ENCODE measurements around the gene ARHGAP15. TPM values are rescaled to one million over a fixed set of nuclear protein-coding genes. Genes with fewer than 3 reads are reported as not detected.

Gene ARHGAP15
- total RNA-seq, 1 donor from 2014 or later, result 7.0 TPM

DNA sequence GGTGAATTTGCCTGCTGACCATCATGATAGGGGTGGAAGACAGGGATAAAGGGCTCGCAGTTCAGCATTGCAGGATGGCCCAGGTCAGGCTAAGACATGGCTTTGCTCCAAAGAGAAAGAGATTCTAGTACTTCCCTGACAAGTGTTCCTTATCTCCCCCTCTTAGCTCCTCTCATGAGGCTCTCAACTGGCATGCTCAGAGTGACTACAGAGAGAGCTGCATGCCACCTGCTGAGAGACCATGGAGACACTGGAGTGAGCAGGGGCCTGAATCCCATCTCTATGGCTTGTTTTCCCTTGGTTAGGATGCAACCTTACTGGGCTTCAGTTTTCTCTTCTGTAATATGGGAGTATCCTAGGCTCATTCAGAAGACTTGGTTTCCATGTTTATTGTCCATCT lies 94.3 kb downstream of the ARHGAP15 start:
- TF ChIP-seq, protein P1, sequence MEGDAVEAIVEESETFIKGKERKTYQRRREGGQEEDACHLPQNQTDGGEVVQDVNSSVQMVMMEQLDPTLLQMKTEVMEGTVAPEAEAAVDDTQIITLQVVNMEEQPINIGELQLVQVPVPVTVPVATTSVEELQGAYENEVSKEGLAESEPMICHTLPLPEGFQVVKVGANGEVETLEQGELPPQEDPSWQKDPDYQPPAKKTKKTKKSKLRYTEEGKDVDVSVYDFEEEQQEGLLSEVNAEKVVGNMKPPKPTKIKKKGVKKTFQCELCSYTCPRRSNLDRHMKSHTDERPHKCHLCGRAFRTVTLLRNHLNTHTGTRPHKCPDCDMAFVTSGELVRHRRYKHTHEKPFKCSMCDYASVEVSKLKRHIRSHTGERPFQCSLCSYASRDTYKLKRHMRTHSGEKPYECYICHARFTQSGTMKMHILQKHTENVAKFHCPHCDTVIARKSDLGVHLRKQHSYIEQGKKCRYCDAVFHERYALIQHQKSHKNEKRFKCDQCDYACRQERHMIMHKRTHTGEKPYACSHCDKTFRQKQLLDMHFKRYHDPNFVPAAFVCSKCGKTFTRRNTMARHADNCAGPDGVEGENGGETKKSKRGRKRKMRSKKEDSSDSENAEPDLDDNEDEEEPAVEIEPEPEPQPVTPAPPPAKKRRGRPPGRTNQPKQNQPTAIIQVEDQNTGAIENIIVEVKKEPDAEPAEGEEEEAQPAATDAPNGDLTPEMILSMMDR (IDR thresholded peaks at IDR 0.05; ENCODE audit: borderline replicate concordance), result no peak
- no peaks in the 10 kb centered on the region for H3K27me3 ChIP-seq (ENCODE audit: low read depth)
- H3K4me1 ChIP-seq, result no peaks in the 10 kb centered on the region
- H3K4me3 ChIP-seq, result no peak overlapping the region
- intact Hi-C loops (cut with micrococcal nuclease), result no loop called here
- no peaks in the 10 kb centered on the region for H3K9me3 ChIP-seq (replicated peaks)
- no peak overlapping the region for H3K27ac ChIP-seq (replicated peaks)
- H3K36me3 ChIP-seq, result no peaks in the 10 kb centered on the region
- DNase-seq, result no peak

DNA sequence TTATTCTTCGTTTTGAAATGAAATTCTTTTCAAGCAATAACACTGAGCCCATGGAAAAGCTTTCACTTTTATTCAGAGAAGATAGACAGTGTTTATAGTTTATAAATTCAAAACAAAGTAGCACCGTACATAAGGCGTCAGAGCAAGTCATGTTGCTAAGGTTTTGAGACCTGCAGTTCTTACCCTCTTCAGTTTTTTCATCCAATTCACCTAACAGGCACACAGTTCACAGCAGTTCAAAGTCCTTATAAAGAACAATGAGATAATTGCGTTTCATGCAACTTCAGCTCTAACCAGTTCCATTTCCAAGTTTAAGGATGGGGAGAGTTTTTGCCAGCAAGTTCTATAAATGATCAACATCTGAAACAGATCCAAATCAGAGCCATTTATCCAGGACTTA lies 96.7 kb downstream of the ARHGAP15 start:
- H3K27ac ChIP-seq (replicated peaks), result no peak overlapping the region
- no peaks in the 10 kb centered on the region for H3K36me3 ChIP-seq
- intact Hi-C loops (cut with micrococcal nuclease), result no loop called here
- H3K9me3 ChIP-seq (replicated peaks), result no peaks in the 10 kb centered on the region
- DNase-seq, result no peak
- H3K4me3 ChIP-seq, result no peak overlapping the region
- TF ChIP-seq, protein P1 (IDR thresholded peaks at IDR 0.05; ENCODE audit: borderline replicate concordance), result no peak
- H3K27me3 ChIP-seq (ENCODE audit: low read depth), result no peaks in the 10 kb centered on the region
- H3K4me1 ChIP-seq, result no peaks in the 10 kb centered on the region

GRCh38 chr2:143226714-143227541 lies 97.7 kb downstream of the ARHGAP15 start:
- intact Hi-C loops (cut with micrococcal nuclease), result no loop called here
- H3K27ac ChIP-seq (replicated peaks), result no peak overlapping the region
- H3K27me3 ChIP-seq (ENCODE audit: low read depth), result no peaks in the 10 kb centered on the region
- no peaks in the 10 kb centered on the region for H3K36me3 ChIP-seq
- H3K9me3 ChIP-seq (replicated peaks), result peaks cover 7% of the 10 kb centered on the region
- DNase-seq, result no peak
- TF ChIP-seq, protein P1 (IDR thresholded peaks at IDR 0.05; ENCODE audit: borderline replicate concordance), result no peak
- H3K4me1 ChIP-seq, result no peaks in the 10 kb centered on the region
- no peak overlapping the region for H3K4me3 ChIP-seq

DNA sequence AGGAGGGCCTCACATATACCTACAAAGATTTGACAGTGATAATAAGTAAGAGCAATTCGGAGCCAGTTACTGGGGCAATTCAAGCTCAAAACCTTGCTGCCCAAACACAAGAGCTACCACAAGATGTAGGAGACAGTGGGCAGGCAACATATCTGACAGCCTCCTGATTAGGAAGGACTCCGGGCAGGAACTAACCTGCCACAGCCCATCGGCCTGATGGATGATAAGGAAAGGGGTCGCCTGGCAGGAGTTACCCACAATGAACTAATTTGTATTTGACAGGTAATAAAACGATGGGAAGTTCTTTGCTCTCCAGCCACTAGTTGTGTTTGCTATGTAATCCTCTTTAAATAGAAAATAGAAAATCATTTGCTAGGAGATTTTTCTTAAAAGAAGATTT lies 100.2 kb downstream of the ARHGAP15 start:
- Histone ChIP-seq H3K4me1 (no peaks in the 10 kb centered on the region), H3K9me3 (replicated peaks) (peaks cover 30% of the 10 kb centered on the region), H3K36me3 (peaks cover 6% of the 10 kb centered on the region), H3K4me3 (no peak overlapping the region), H3K27me3 (ENCODE audit: low read depth) (no peaks in the 10 kb centered on the region), H3K27ac (replicated peaks) (no peak overlapping the region)
- TF ChIP-seq, protein P1 (IDR thresholded peaks at IDR 0.05; ENCODE audit: borderline replicate concordance), result no peak
- intact Hi-C loops (cut with micrococcal nuclease), result no loop called here
- DNase-seq, result no peak

- TF ChIP-seq, protein P1 (IDR thresholded peaks at IDR 0.05; ENCODE audit: borderline replicate concordance), result no peak
- H3K27me3 ChIP-seq (ENCODE audit: low read depth), result no peaks in the 10 kb centered on the region
- no peak for DNase-seq
- no peak overlapping the region for H3K4me3 ChIP-seq
- no peak overlapping the region for H3K27ac ChIP-seq (replicated peaks)
- intact Hi-C loops (cut with micrococcal nuclease), result no loop called here
- H3K4me1 ChIP-seq, result no peaks in the 10 kb centered on the region
- peaks cover 6% of the 10 kb centered on the region for H3K36me3 ChIP-seq
- H3K9me3 ChIP-seq (replicated peaks), result peaks cover 36% of the 10 kb centered on the region
Measured at GRCh38 chr2:143229952-143230351, 100.7 kb downstream of the ARHGAP15 start.
